Panc1 (cell line): ENCODE results near the gene NRAS. TPM values are rescaled to one million over a fixed set of nuclear protein-coding genes. Genes with fewer than 3 reads are reported as not detected.

ENCODE experiments used
- ATAC-seq: fragments of 200-7000 bp; cut with Tn5 transposase; 2 replicates; pipeline ENCODE4 v1.9.1; 2020; ENCODE audit warnings: mild to moderate bottlenecking, moderate library complexity
- BruUV-seq: library from RNA; stranded (reverse); fragments of 400-500 nt; replicated peaks from 2 replicates; lab custom pipeline; 2021; lab: Mats Ljungman, UMichigan
- CTCF ChIA-PET: fragments of 300-600 bp; sonication (Branson Sonifier 250); formaldehyde crosslinking; loops from one replicate; lab custom pipeline; 2022; ENCODE audit warnings: antibody characterized with exemption; lab: Charles Lee
- POLR2A ChIA-PET: fragments of 300-600 bp; sonication (Branson Sonifier 250); formaldehyde crosslinking; loops from one replicate; lab custom pipeline; 2022; ENCODE audit warnings: antibody characterized with exemption; lab: Charles Lee
- DNase-seq: peaks from one replicate; pipeline ENCODE4 v3.0.0-alpha.2; 2010; ENCODE audit warnings: low read depth, low spot score
- H3K27ac ChIP-seq: 2 replicates; pipeline ENCODE4 v1.5.1; 2011; ENCODE audit warnings: mild to moderate bottlenecking, low read length, inconsistent platforms
- H3K27me3 ChIP-seq: fragments of 200-500 bp; sonication (Bioruptor generic); 2 replicates; pipeline ENCODE4 v1.6.0; 2014; ENCODE audit warnings: low read length, inconsistent platforms; ENCODE audit not compliant: control insufficient read depth, insufficient read depth
- H3K36me3 ChIP-seq: fragments of 200-500 bp; sonication (Bioruptor generic); 2 replicates; pipeline ENCODE4 v1.5.1; 2014; ENCODE audit warnings: inconsistent platforms, mild to moderate bottlenecking, low read length, moderate library complexity; ENCODE audit not compliant: control insufficient read depth, insufficient read depth
- H3K4me1 ChIP-seq: 2 replicates; pipeline ENCODE4 v1.5.1; 2011; ENCODE audit warnings: inconsistent platforms, mild to moderate bottlenecking, low read length, moderate library complexity; ENCODE audit not compliant: control insufficient read depth, insufficient read depth
- H3K4me3 ChIP-seq, 2 experiments: 2 replicates each; pipeline ENCODE4 v1.5.1; 2011 to 2012; ENCODE audit warnings: low read depth in 2 of 2, low read length in 2 of 2, mild to moderate bottlenecking in 2 of 2, inconsistent platforms in 1 of 2, moderate library complexity in 1 of 2
- H3K9me3 ChIP-seq: fragments of 200-500 bp; sonication (Bioruptor generic); 2 replicates; pipeline ENCODE4 v1.5.1; 2014; ENCODE audit warnings: low read depth, mild to moderate bottlenecking, inconsistent platforms, low read length, moderate library complexity; ENCODE audit not compliant: control insufficient read depth, insufficient read depth
- POLR2AphosphoS5 ChIP-seq: IDR thresholded peaks from 2 replicates; pipeline ENCODE4 v1.6.1; 2012; ENCODE audit warnings: mild to moderate bottlenecking, low read depth, low read length, moderate library complexity
- REST ChIP-seq, 2 experiments: IDR thresholded peaks; 2 replicates each; pipeline ENCODE4 v1.6.1; 2011 to 2012; ENCODE audit warnings: low read depth in 2 of 2, control low read depth in 1 of 2, low read length in 1 of 2, mild to moderate bottlenecking in 1 of 2, moderate library complexity in 1 of 2; ENCODE audit not compliant: insufficient read depth in 1 of 2
- SIN3A ChIP-seq: IDR thresholded peaks from 2 replicates; pipeline ENCODE4 v1.6.1; 2012; ENCODE audit warnings: low read depth, mild to moderate bottlenecking, low read length, moderate library complexity, borderline replicate concordance; ENCODE audit not compliant: insufficient read depth
- TCF7L2 ChIP-seq: IDR thresholded peaks from 2 replicates; pipeline ENCODE4 v1.6.1; 2011; ENCODE audit warnings: mild to moderate bottlenecking, low read depth, low read length, inconsistent platforms
- in situ Hi-C: cut with HindIII; loops from 2 replicates; pipeline ENCODE4 v1.10.0; 2016; ENCODE audit warnings: low sequenced_read_pairs, low pct_unique_long_range_greater_than_20kb
- intact Hi-C: fragments of 100-400 bp; cut with micrococcal nuclease; formaldehyde crosslinking; loops from one replicate; pipeline ENCODE4 v1.10.0; 2022; ENCODE audit not compliant: unreplicated experiment
- total RNA-seq: library from RNA; stranded (reverse); gene quantifications from one replicate; pipeline ENCODE4 v1.2.1, GENCODE V29; 2021; ENCODE audit not compliant: unreplicated experiment
- TF ChIP-seq, protein P1 (sequence below): fragments of 450-650 bp; IDR thresholded peaks from 2 replicates; pipeline ENCODE4 v1.5.1; 2017; ENCODE audit warnings: mild to moderate bottlenecking

Gene NRAS
- total RNA-seq, 1 experiment from 2014 or later: 50.2 TPM

GRCh38 chr1:114696810-114697209 is 19.8 kb downstream of the NRAS start:
- intact Hi-C loops: no loop called here
- Histone ChIP-seq H3K27ac (no peak overlapping the region), H3K9me3 (no peaks in the 10 kb centered on the region), H3K27me3 (peaks cover 4% of the 10 kb centered on the region; the same call in 1 of the 2 replicates), H3K4me3 (no peak overlapping the region), H3K4me1 (no peaks in the 10 kb centered on the region), H3K36me3 (no peaks in the 10 kb centered on the region)
- CTCF ChIA-PET: no interaction called here
- POLR2A ChIA-PET: interaction anchor here (0.6 kb wide), 1 partner anchor 8 kb away, joined by 7 read pairs; no protein-coding TSS in a partner anchor
- ATAC-seq (no peak), DNase-seq (no peak)
- in situ Hi-C loops: no loop called here
- BruUV-seq: no TSS peak
- TF ChIP-seq SIN3A (no peak), REST (IDR thresholded peaks at IDR 0.05; ENCODE audit: insufficient read depth in 1 of 2, low read depth in 2 of 2, low read length in 1 of 2) (no peak), POLR2AphosphoS5 (no peak), TCF7L2 (no peak)
- TF ChIP-seq, protein P1, sequence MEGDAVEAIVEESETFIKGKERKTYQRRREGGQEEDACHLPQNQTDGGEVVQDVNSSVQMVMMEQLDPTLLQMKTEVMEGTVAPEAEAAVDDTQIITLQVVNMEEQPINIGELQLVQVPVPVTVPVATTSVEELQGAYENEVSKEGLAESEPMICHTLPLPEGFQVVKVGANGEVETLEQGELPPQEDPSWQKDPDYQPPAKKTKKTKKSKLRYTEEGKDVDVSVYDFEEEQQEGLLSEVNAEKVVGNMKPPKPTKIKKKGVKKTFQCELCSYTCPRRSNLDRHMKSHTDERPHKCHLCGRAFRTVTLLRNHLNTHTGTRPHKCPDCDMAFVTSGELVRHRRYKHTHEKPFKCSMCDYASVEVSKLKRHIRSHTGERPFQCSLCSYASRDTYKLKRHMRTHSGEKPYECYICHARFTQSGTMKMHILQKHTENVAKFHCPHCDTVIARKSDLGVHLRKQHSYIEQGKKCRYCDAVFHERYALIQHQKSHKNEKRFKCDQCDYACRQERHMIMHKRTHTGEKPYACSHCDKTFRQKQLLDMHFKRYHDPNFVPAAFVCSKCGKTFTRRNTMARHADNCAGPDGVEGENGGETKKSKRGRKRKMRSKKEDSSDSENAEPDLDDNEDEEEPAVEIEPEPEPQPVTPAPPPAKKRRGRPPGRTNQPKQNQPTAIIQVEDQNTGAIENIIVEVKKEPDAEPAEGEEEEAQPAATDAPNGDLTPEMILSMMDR: no peak

DNA sequence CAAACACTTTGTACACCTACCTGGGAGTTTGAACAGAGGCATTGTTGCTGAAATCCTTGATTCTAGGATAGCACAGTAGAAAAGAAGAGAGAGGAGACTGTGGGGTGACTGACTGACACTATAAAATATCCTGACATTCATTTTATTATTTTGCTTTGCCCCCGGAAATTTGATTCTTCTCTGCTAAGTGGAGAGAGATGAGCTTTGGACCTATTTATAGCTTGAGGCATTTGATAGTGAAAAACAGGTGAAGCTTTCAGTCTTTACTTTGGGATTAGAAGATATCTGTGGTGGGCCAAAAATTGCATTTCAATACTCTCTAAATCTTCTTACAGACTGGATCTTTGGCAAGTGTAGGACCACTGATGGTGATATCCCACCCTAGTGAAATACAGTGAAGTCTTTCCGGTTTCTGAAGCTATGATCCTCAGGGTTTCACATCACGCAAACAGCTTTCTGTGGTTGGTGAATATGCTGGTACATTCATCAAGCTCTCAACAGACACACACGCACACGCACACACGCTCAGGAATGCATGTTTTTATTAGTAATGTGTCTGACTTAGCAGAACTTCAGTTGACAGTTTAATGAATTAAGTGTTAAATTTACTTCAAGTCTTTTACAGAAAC is 21.0 kb downstream of the NRAS start, which contains the start of gene AMPD1:
Gene AMPD1 (minus strand): TSS at position 117 of the 629 bp plus-strand sequence. CDS start 75 bp downstream, at position 42.
- no peaks in the 10 kb centered on the region for H3K36me3 ChIP-seq
- intact Hi-C loops (no loop called here), in situ Hi-C loops (no loop called here)
- no peak within 1 kb of the TSS for H3K4me3 ChIP-seq
- TF ChIP-seq, protein P1: no peak
- TF ChIP-seq REST (IDR thresholded peaks at IDR 0.05; ENCODE audit: insufficient read depth in 1 of 2, low read depth in 2 of 2, low read length in 1 of 2): no peak
- no peak for TF ChIP-seq POLR2AphosphoS5
- no peak for TF ChIP-seq TCF7L2
- TF ChIP-seq SIN3A: no peak
- DNase-seq (no peak), ATAC-seq (no peak)
- H3K4me1 ChIP-seq: no peaks in the 10 kb centered on the region
- no peaks in the 10 kb centered on the region for H3K9me3 ChIP-seq
- BruUV-seq: no TSS peak
- no peak within 1 kb of the TSS for H3K27ac ChIP-seq
- ChIA-PET CTCF (no interaction called here), POLR2A (interaction anchor here (0.6 to 0.7 kb wide), 4 partner anchors 8 to 980 kb away, joined by 4 to 8 read pairs (median 7); no protein-coding TSS in a partner anchor)
- peaks cover 4% of the 10 kb centered on the region; the same call in 1 of the 2 replicates for H3K27me3 ChIP-seq
